Nephron (organoid): Measurements from ENCODE around the gene CAMKK1.

Source experiments
- H3K27ac Mint-ChIP-seq, 3 experiments: 2 replicates each; pipeline ENCODE4 v1.8.0; 2020; ENCODE audit warnings: mixed read lengths in 3 of 3, mild to moderate bottlenecking in 2 of 3, moderate library complexity in 1 of 3
- H3K27me3 Mint-ChIP-seq: 2 replicates; pipeline ENCODE4 v1.8.0; 2021; ENCODE audit warnings: low read depth, mild to moderate bottlenecking, moderate library complexity, mixed read lengths
- H3K36me3 Mint-ChIP-seq: 2 replicates; pipeline ENCODE4 v1.8.0; 2020; ENCODE audit warnings: low read depth, mixed read lengths
- H3K4me1 Mint-ChIP-seq: 2 replicates; pipeline ENCODE4 v1.8.0; 2020; ENCODE audit warnings: mixed read lengths
- H3K4me3 Mint-ChIP-seq, 3 experiments: 2 replicates each; pipeline ENCODE4 v1.8.0; 2020; ENCODE audit warnings: mild to moderate bottlenecking in 3 of 3, mixed read lengths in 3 of 3, moderate library complexity in 2 of 3
- H3K9me3 Mint-ChIP-seq: 2 replicates; pipeline ENCODE4 v1.8.0; 2020; ENCODE audit warnings: mixed read lengths
- CTCF ChIP-seq, 3 experiments: fragments of 200-600 bp; sonication (generic); IDR thresholded peaks; one replicate each; pipeline ENCODE4 v1.5.0; 2021; ENCODE audit warnings: antibody characterized with exemption in 3 of 3; ENCODE audit not compliant: unreplicated experiment in 3 of 3

CAMKK1 gene

GRCh38 chr17:3875317-3875716 is 17.5 kb downstream of the CAMKK1 start:
- no peak for TF ChIP-seq CTCF (IDR thresholded peaks at IDR 0.05; ENCODE audit: unreplicated experiment in 3 of 3)
- Mint-ChIP-seq H3K4me3 (no peak overlapping the region), H3K9me3 (no peaks in the 10 kb centered on the region)

GRCh38 chr17:3873862-3874261 is 19.0 kb downstream of the CAMKK1 start:
- Mint-ChIP-seq H3K27ac (no peak overlapping the region), H3K9me3 (no peaks in the 10 kb centered on the region), H3K27me3 (peaks cover 14% of the 10 kb centered on the region)

More at GRCh38 chr17:3875317-3875716, 17.5 kb downstream of the CAMKK1 start:
- Mint-ChIP-seq H3K36me3 (peaks cover 18% of the 10 kb centered on the region), H3K27me3 (peaks cover 14% of the 10 kb centered on the region), H3K4me1 (peaks cover 31% of the 10 kb centered on the region), H3K27ac (no peak overlapping the region)

GRCh38 chr17:3870871-3871306 is 22.0 kb downstream of the CAMKK1 start:
- Mint-ChIP-seq H3K4me3 (no peak overlapping the region), H3K27me3 (peaks cover 7% of the 10 kb centered on the region), H3K27ac (peak overlapping the region in 1 of 3 experiments; percentile 5), H3K36me3 (peaks cover 18% of the 10 kb centered on the region), H3K4me1 (peaks cover 20% of the 10 kb centered on the region), H3K9me3 (no peaks in the 10 kb centered on the region)
- TF ChIP-seq CTCF (IDR thresholded peaks at IDR 0.05; ENCODE audit: unreplicated experiment in 3 of 3): no peak

More at GRCh38 chr17:3873862-3874261, 19.0 kb downstream of the CAMKK1 start:
- Mint-ChIP-seq H3K4me3 (no peak overlapping the region), H3K4me1 (peaks cover 16% of the 10 kb centered on the region), H3K36me3 (peaks cover 18% of the 10 kb centered on the region)
- TF ChIP-seq CTCF (IDR thresholded peaks at IDR 0.05; ENCODE audit: unreplicated experiment in 3 of 3): no peak

- peaks cover 3% of the 10 kb centered on the region for H3K27me3 Mint-ChIP-seq
- no peak overlapping the region for H3K27ac Mint-ChIP-seq
- peaks cover 20% of the 10 kb centered on the region for H3K4me1 Mint-ChIP-seq
- H3K9me3 Mint-ChIP-seq: no peaks in the 10 kb centered on the region
- H3K36me3 Mint-ChIP-seq: peaks cover 6% of the 10 kb centered on the region
- no peak for TF ChIP-seq CTCF (IDR thresholded peaks at IDR 0.05; ENCODE audit: unreplicated experiment in 3 of 3)
- H3K4me3 Mint-ChIP-seq: no peak overlapping the region
These were observed 25.2 kb downstream of the CAMKK1 start for GRCh38 chr17:3867606-3868005.

GRCh38 chr17:3867106-3867505 is 25.7 kb downstream of the CAMKK1 start:
- no peak for TF ChIP-seq CTCF (IDR thresholded peaks at IDR 0.05; ENCODE audit: unreplicated experiment in 3 of 3)
- H3K36me3 Mint-ChIP-seq: peaks cover 9% of the 10 kb centered on the region
- H3K9me3 Mint-ChIP-seq: no peaks in the 10 kb centered on the region
- peak overlapping the region in 1 of 3 experiments; percentile 13 for H3K27ac Mint-ChIP-seq
- H3K27me3 Mint-ChIP-seq: peaks cover 3% of the 10 kb centered on the region
- no peak overlapping the region for H3K4me3 Mint-ChIP-seq
- H3K4me1 Mint-ChIP-seq: peaks cover 20% of the 10 kb centered on the region

- Mint-ChIP-seq H3K9me3 (no peaks in the 10 kb centered on the region), H3K27ac (no peak overlapping the region), H3K36me3 (peaks cover 9% of the 10 kb centered on the region), H3K27me3 (peaks cover 3% of the 10 kb centered on the region), H3K4me1 (peaks cover 20% of the 10 kb centered on the region), H3K4me3 (no peak overlapping the region)
- no peak for TF ChIP-seq CTCF (IDR thresholded peaks at IDR 0.05; ENCODE audit: unreplicated experiment in 3 of 3)
These were observed 26.6 kb downstream of the CAMKK1 start for GRCh38 chr17:3866276-3866675.
